Measurements from ENCODE around the gene DOCK10. TPM values are rescaled to one million over a fixed set of nuclear protein-coding genes. Genes with fewer than 3 reads are reported as not detected.
A peak's percentile ranks its signal among the peaks of the same experiment; 100 is the strongest.

DOCK10 gene
- total RNA-seq (100 to 1,000 TPM; 206 to 266 (median 235) TPM), total RNA-seq (275 to 804 (median 390) reads per million in 29 experiments)
- 159 TPM for total RNA-seq (2013)

DNA sequence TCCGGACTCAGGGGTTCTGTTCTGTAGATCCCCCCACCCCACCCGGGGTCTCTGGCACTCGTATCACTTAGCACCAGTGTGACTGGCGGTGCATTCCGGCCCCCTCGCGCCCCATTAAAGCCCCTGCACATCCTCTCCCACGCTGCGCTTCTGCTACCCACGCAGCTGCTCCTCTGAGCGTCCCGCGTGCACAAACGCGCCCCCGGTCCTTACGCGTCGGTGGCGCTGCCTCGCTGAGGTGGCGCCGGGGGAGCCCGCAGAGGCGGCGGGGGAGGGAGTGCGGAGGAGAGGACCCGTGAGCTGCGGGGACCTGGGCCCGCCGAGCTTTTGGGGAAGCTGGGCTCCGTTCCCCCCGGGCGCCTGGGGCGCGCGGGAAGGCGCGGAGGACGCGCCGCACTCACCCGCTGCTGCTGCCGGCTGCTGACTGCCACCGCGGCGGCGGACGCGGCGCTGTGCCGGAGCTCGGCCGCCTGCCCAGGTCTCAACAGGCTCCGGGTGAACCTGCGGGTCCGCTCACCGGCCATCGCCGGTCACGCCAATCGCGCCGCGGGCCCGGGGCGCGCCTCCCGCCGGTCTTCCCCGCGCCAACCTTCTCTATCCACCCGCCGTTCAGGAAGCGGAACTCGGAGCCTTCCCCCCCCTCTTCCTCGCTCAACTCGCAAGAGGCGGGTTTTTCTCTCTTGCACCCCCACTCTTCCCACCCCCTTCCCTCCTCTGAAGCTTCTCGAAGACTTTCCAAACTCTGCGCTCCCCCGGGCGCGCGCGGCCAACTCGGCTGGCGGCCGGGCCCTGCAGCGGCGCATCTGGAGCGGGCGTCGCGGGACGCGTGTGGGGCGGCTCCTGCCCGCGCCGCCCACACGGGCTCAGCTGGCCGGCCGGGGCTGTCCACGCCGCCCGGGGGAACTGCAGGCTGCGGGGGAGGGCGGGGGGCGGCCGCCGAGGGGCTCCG, at the start of gene DOCK10:
DOCK10 (minus strand) TSS at position 618 of the 949 bp plus-strand sequence; CDS start at position 524, 94 bp downstream.
- DNase-seq (peak; percentile 15 to 73 (median 50)), ATAC-seq (replicated peaks in 1 of 4) (peak; percentile 65 to 73 (median 71))
- Histone ChIP-seq H3K9me3 (no peaks in the 10 kb centered on the region), H3K4me3 (ENCODE audit: control insufficient read depth in 1 of 2, extremely low read depth in 1 of 2, low read length in 1 of 2) (peak within 1 kb of the TSS; percentile 73 to 83), H3K36me3 (ENCODE audit: control insufficient read depth in 2 of 2, extremely low read depth in 1 of 2, insufficient read depth in 1 of 2, low read length in 1 of 2) (no peaks in the 10 kb centered on the region), H3K4me1 (ENCODE audit: control insufficient read depth in 1 of 2, extremely low read depth in 1 of 2, insufficient read depth in 2 of 2, low read length in 2 of 2) (peaks cover 19 to 35% of the 10 kb centered on the region in 2 experiments), H3K27ac (ENCODE audit: low read length) (peak within 1 kb of the TSS; percentile 92), H3K27me3 (replicated peaks in 1 of 2; ENCODE audit: control insufficient read depth in 2 of 2, extremely low read depth in 1 of 2, insufficient read depth in 2 of 2, low read length in 1 of 2) (no peaks in the 10 kb centered on the region)
- Mint-ChIP-seq H3K4me1 (peaks cover 51 to 54% (median 54%) of the 10 kb centered on the region in 3 donors), H3K27me3 (no peaks in the 10 kb centered on the region), H3K27ac (peak within 1 kb of the TSS; percentile 98 to 99), H3K9me3 (no peaks in the 10 kb centered on the region), H3K36me3 (peaks cover 5% of the 10 kb centered on the region), H3K4me3 (peak within 1 kb of the TSS; percentile 92 to 100 (median 99))
- ChIA-PET POLR2A (interaction anchor here (0.6 to 1.3 kb wide), 9 partner anchors 9 to 115 kb away, joined by 3 to 20 read pairs (median 7); no protein-coding TSS in a partner anchor), CTCF (interaction anchor here (0.6 to 1.0 kb wide), 5 partner anchors 10 to 457 kb away, joined by 3 to 9 read pairs (median 4); no protein-coding TSS in a partner anchor)
- WGBS (ENCODE audit: insufficient coverage): under 1% methylated on average over 109 of the region's 113 CpGs

DNA sequence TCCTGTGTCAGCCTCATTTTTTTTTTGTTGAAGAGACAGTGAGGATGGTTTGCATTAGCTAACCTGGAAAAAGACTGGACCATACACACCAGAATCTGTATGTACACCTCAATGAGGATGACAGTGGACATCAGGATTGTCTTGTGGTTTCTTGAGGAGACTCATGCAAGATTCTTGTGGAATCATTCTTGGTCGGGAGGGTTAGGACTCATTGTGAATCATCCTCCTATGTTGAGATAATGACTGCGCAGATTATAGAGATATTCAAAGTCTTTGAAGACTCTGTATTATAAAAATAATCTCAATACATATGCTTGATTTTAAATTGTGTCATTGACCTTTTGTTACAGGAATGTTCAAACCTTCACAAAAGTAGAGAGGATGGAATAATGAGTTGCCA, 49.1 kb upstream of the DOCK10 start:
- H3K9me3 ChIP-seq: no peaks in the 10 kb centered on the region
- CTCF ChIA-PET: no interaction called here
- no peaks in the 10 kb centered on the region for H3K27me3 ChIP-seq (replicated peaks in 1 of 2; ENCODE audit: control insufficient read depth in 2 of 2, extremely low read depth in 1 of 2, insufficient read depth in 2 of 2, low read length in 1 of 2)
- H3K36me3 Mint-ChIP-seq: no peaks in the 10 kb centered on the region
- no peak overlapping the region for H3K4me3 Mint-ChIP-seq
- POLR2A ChIA-PET: no interaction called here
- WGBS (ENCODE audit: insufficient coverage): no CpG with 5 or more reads among the region's 2 CpGs
- H3K27me3 Mint-ChIP-seq: peaks cover 3 to 7% of the 10 kb centered on the region in 2 donors
- H3K4me3 ChIP-seq (ENCODE audit: control insufficient read depth in 1 of 2, extremely low read depth in 1 of 2, low read length in 1 of 2): no peak overlapping the region
- no peak overlapping the region for H3K27ac Mint-ChIP-seq
- peaks cover 9 to 15% (median 11%) of the 10 kb centered on the region in 3 donors for H3K4me1 Mint-ChIP-seq
- no peak for ATAC-seq (replicated peaks in 1 of 4)
- no peak overlapping the region for H3K27ac ChIP-seq (ENCODE audit: low read length)
- H3K36me3 ChIP-seq (ENCODE audit: control insufficient read depth in 2 of 2, extremely low read depth in 1 of 2, insufficient read depth in 1 of 2, low read length in 1 of 2): no peaks in the 10 kb centered on the region
- peaks cover 0 to 4% of the 10 kb centered on the region in 2 experiments for H3K4me1 ChIP-seq (ENCODE audit: control insufficient read depth in 1 of 2, extremely low read depth in 1 of 2, insufficient read depth in 2 of 2, low read length in 2 of 2)
- H3K9me3 Mint-ChIP-seq: peaks cover 0 to 4% (median 0%) of the 10 kb centered on the region in 3 donors
- DNase-seq: no peak

- WGBS (ENCODE audit: insufficient coverage): 100% methylated on average over 1 of the region's 3 CpGs
- DNase-seq (no peak), ATAC-seq (replicated peaks in 1 of 4) (no peak)
- no peak overlapping the region for H3K27ac Mint-ChIP-seq
- Histone ChIP-seq H3K36me3 (ENCODE audit: control insufficient read depth in 2 of 2, extremely low read depth in 1 of 2, insufficient read depth in 1 of 2, low read length in 1 of 2) (no peaks in the 10 kb centered on the region), H3K9me3 (no peaks in the 10 kb centered on the region), H3K27me3 (replicated peaks in 1 of 2; ENCODE audit: control insufficient read depth in 2 of 2, extremely low read depth in 1 of 2, insufficient read depth in 2 of 2, low read length in 1 of 2) (no peaks in the 10 kb centered on the region), H3K4me3 (ENCODE audit: control insufficient read depth in 1 of 2, extremely low read depth in 1 of 2, low read length in 1 of 2) (no peak overlapping the region), H3K4me1 (ENCODE audit: control insufficient read depth in 1 of 2, extremely low read depth in 1 of 2, insufficient read depth in 2 of 2, low read length in 2 of 2) (peaks cover 0 to 4% of the 10 kb centered on the region in 2 experiments), H3K27ac (ENCODE audit: low read length) (no peak overlapping the region)
- peaks cover 0 to 4% (median 0%) of the 10 kb centered on the region in 3 donors for H3K9me3 Mint-ChIP-seq
- H3K4me1 Mint-ChIP-seq: peaks cover 10 to 18% (median 12%) of the 10 kb centered on the region in 3 donors
- ChIA-PET POLR2A (no interaction called here), CTCF (no interaction called here)
- no peaks in the 10 kb centered on the region for H3K36me3 Mint-ChIP-seq
- H3K4me3 Mint-ChIP-seq: no peak overlapping the region
- H3K27me3 Mint-ChIP-seq: peaks cover 3 to 7% of the 10 kb centered on the region in 2 donors
These were observed 48.5 kb upstream of the DOCK10 start for GRCh38 chr2:225090746-225091145.

DNA sequence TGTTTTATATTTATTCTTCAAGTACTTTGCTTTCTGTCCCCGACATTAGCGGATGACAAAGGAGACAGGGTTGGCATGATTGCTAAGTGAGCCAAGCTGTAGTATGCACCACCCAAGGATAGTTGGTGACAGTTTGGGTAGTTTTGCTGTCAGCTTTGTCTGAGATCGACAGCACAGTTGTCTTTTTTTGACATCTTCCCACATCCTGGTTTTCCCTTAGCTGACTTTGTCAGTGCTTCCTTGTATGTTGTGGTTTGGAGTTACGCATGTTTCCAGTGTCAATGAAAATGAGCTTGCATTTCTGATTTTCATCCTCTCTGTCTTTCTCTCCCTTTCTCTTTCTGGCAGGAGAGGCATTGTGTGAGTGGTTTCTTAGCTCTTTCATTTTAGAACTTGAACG, 44.6 kb upstream of the DOCK10 start:
- 100% methylated on average over 1 of the region's 5 CpGs for WGBS (ENCODE audit: insufficient coverage)
- Histone ChIP-seq H3K4me3 (ENCODE audit: control insufficient read depth in 1 of 2, extremely low read depth in 1 of 2, low read length in 1 of 2) (no peak overlapping the region), H3K36me3 (ENCODE audit: control insufficient read depth in 2 of 2, extremely low read depth in 1 of 2, insufficient read depth in 1 of 2, low read length in 1 of 2) (no peaks in the 10 kb centered on the region), H3K27me3 (replicated peaks in 1 of 2; ENCODE audit: control insufficient read depth in 2 of 2, extremely low read depth in 1 of 2, insufficient read depth in 2 of 2, low read length in 1 of 2) (peaks cover 0 to 3% of the 10 kb centered on the region in 2 experiments), H3K27ac (ENCODE audit: low read length) (no peak overlapping the region), H3K9me3 (no peaks in the 10 kb centered on the region), H3K4me1 (ENCODE audit: control insufficient read depth in 1 of 2, extremely low read depth in 1 of 2, insufficient read depth in 2 of 2, low read length in 2 of 2) (peaks cover 0 to 4% of the 10 kb centered on the region in 2 experiments)
- ChIA-PET POLR2A (no interaction called here), CTCF (no interaction called here)
- no peaks in the 10 kb centered on the region for H3K36me3 Mint-ChIP-seq
- ATAC-seq (replicated peaks in 1 of 4) (no peak), DNase-seq (no peak)
- no peaks in the 10 kb centered on the region for H3K27me3 Mint-ChIP-seq
- H3K27ac Mint-ChIP-seq: peak overlapping the region; percentile 13 to 25
- H3K4me3 Mint-ChIP-seq: peak overlapping the region in 2 of 3 donors; percentile 34 to 56
- H3K4me1 Mint-ChIP-seq: peaks cover 10 to 18% (median 12%) of the 10 kb centered on the region in 3 donors
- no peaks in the 10 kb centered on the region for H3K9me3 Mint-ChIP-seq

GRCh38 chr2:225086439-225086838, 44.2 kb upstream of the DOCK10 start:
- H3K4me1 Mint-ChIP-seq: peaks cover 10 to 17% (median 12%) of the 10 kb centered on the region in 3 donors

DNA sequence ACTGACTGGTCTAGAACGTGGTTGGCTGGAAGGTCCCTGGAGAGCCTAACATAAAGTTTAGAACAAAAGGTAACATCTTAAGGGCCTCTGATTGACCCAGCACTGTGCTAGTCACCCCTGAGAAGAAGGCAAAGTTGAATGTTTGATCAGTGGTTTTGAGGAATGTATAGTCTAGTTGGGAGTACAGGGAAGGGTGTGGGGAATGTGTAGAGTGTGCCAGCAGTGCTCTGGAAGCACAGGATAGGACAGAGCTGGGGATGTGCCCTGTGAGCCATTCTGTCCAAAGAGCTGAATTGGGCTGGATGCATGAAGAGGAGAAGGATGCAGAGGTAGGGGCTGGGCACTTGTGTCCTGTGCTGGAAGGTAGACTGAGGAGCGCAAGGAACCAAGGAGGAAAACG, 41.0 kb upstream of the DOCK10 start:
- H3K27ac ChIP-seq (ENCODE audit: low read length): no peak overlapping the region
- CTCF ChIA-PET: no interaction called here
- no peaks in the 10 kb centered on the region for H3K27me3 Mint-ChIP-seq
- no peaks in the 10 kb centered on the region for H3K36me3 ChIP-seq (ENCODE audit: control insufficient read depth in 2 of 2, extremely low read depth in 1 of 2, insufficient read depth in 1 of 2, low read length in 1 of 2)
- peaks cover 10 to 12% (median 12%) of the 10 kb centered on the region in 3 donors for H3K4me1 Mint-ChIP-seq
- H3K27ac Mint-ChIP-seq: no peak overlapping the region
- no peaks in the 10 kb centered on the region for H3K9me3 Mint-ChIP-seq
- whole genome bisulfite sequencing (ENCODE audit: insufficient coverage): 100% methylated on average over 3 of the region's 3 CpGs
- peaks cover 0 to 4% of the 10 kb centered on the region in 2 experiments for H3K4me1 ChIP-seq (ENCODE audit: control insufficient read depth in 1 of 2, extremely low read depth in 1 of 2, insufficient read depth in 2 of 2, low read length in 2 of 2)
- POLR2A ChIA-PET: no interaction called here
- H3K27me3 ChIP-seq (replicated peaks in 1 of 2; ENCODE audit: control insufficient read depth in 2 of 2, extremely low read depth in 1 of 2, insufficient read depth in 2 of 2, low read length in 1 of 2): peaks cover 0 to 3% of the 10 kb centered on the region in 2 experiments
- no peaks in the 10 kb centered on the region for H3K9me3 ChIP-seq
- no peaks in the 10 kb centered on the region for H3K36me3 Mint-ChIP-seq
- no peak for DNase-seq
- H3K4me3 ChIP-seq (ENCODE audit: control insufficient read depth in 1 of 2, extremely low read depth in 1 of 2, low read length in 1 of 2): no peak overlapping the region
- ATAC-seq (replicated peaks in 1 of 4): no peak
- no peak overlapping the region for H3K4me3 Mint-ChIP-seq

More at GRCh38 chr2:225086439-225086838, 44.2 kb upstream of the DOCK10 start:
- Histone ChIP-seq H3K4me1 (ENCODE audit: control insufficient read depth in 1 of 2, extremely low read depth in 1 of 2, insufficient read depth in 2 of 2, low read length in 2 of 2) (peaks cover 0 to 4% of the 10 kb centered on the region in 2 experiments), H3K9me3 (no peaks in the 10 kb centered on the region), H3K4me3 (ENCODE audit: control insufficient read depth in 1 of 2, extremely low read depth in 1 of 2, low read length in 1 of 2) (no peak overlapping the region), H3K36me3 (ENCODE audit: control insufficient read depth in 2 of 2, extremely low read depth in 1 of 2, insufficient read depth in 1 of 2, low read length in 1 of 2) (no peaks in the 10 kb centered on the region), H3K27me3 (replicated peaks in 1 of 2; ENCODE audit: control insufficient read depth in 2 of 2, extremely low read depth in 1 of 2, insufficient read depth in 2 of 2, low read length in 1 of 2) (peaks cover 0 to 3% of the 10 kb centered on the region in 2 experiments), H3K27ac (ENCODE audit: low read length) (no peak overlapping the region)
- Mint-ChIP-seq H3K27ac (peak overlapping the region in 1 of 2 donors; percentile 1), H3K27me3 (no peaks in the 10 kb centered on the region), H3K4me3 (no peak overlapping the region), H3K36me3 (no peaks in the 10 kb centered on the region), H3K9me3 (no peaks in the 10 kb centered on the region)
- WGBS (ENCODE audit: insufficient coverage): 86% methylated on average over 1 of the region's 4 CpGs
- no peak for ATAC-seq (replicated peaks in 1 of 4)
- DNase-seq: no peak
- ChIA-PET CTCF (no interaction called here), POLR2A (no interaction called here)
